HepG2 (cell line): ENCODE results near the gene TFRC. TPM values are rescaled to one million over a fixed set of nuclear protein-coding genes. Genes with fewer than 3 reads are reported as not detected.

Experiments used
- ELF3 ChIP-seq: IDR thresholded peaks from 2 replicates; pipeline ENCODE4 v1.6.1; 2016; ENCODE audit warnings: missing genetic modification reagents, missing compliant biosample characterization
- FOXA1 ChIP-seq, 2 experiments: fragments of 450-650 bp in 1 of 2; sonication (generic) in 1 of 2; formaldehyde crosslinking in 1 of 2; IDR thresholded peaks; 2 replicates each; pipeline versions ENCODE4 v1.4.0 to v1.6.1; 2016 to 2020; ENCODE audit warnings: missing genetic modification reagents in 1 of 2
- PHF5A ChIP-seq: IDR thresholded peaks from one replicate; pipeline ENCODE4 v1.6.1; 2018; ENCODE audit warnings: low read depth, missing genetic modification reagents; ENCODE audit not compliant: unreplicated experiment
- ZZZ3 ChIP-seq: sonication (generic); formaldehyde crosslinking; IDR thresholded peaks from 2 replicates; pipeline ENCODE4 v1.4.0; 2020; ENCODE audit warnings: missing genetic modification reagents, mild to moderate bottlenecking, borderline replicate concordance
- polyA plus RNA-seq, 8 experiments: library from polyadenylated mRNA; depleted of rRNA in 3 of 8; stranded (reverse) in 7 of 8; unstranded in 1 of 8; fragments of >200 nt; fragmentation: Illumina TruSeq in 4 of 8; extraction: Trizol in 4 of 8; gene quantifications; 2 replicates each; pipeline versions ENCODE4 v1.2.1 to v1.2.3, GENCODE V29; 2011 to 2016; ENCODE audit warnings: low read depth in 4 of 8, missing spikeins in 1 of 8, mixed read lengths in 1 of 8; ENCODE audit not compliant: insufficient read depth in 1 of 8
- total RNA-seq, 5 experiments: library from RNA; depleted of rRNA; stranded (reverse); fragments of >200 nt; fragmentation: Illumina TruSeq; extraction: Trizol; gene quantifications; 2 replicates each; pipeline ENCODE4 v1.2.3, GENCODE V29; 2016; ENCODE audit warnings: low read depth in 1 of 5
- TF ChIP-seq, protein P1 (sequence below): sonication (generic); formaldehyde crosslinking; IDR thresholded peaks from 2 replicates; pipeline ENCODE4 v1.5.0; 2020; ENCODE audit warnings: mild to moderate bottlenecking, missing genetic modification reagents
- TF ChIP-seq, protein P2 (sequence below): IDR thresholded peaks from 2 replicates; pipeline ENCODE4 v1.6.1; 2016
- TF ChIP-seq, protein P3 (sequence below), 2 experiments: sonication (generic) in 1 of 2; formaldehyde crosslinking in 1 of 2; IDR thresholded peaks; 2 replicates each; pipeline versions ENCODE4 v1.4.0 to v1.6.1; 2016 to 2020; ENCODE audit warnings: borderline replicate concordance in 1 of 2, low read depth in 1 of 2, mild to moderate bottlenecking in 1 of 2, missing genetic modification reagents in 1 of 2
- TF ChIP-seq, protein P4 (sequence below): sonication (generic); formaldehyde crosslinking; IDR thresholded peaks from 2 replicates; pipeline ENCODE4 v1.5.0; 2020; ENCODE audit warnings: mild to moderate bottlenecking, missing genetic modification reagents, borderline replicate concordance
- TF ChIP-seq, protein P5 (sequence below): sonication (generic); formaldehyde crosslinking; IDR thresholded peaks from 2 replicates; pipeline ENCODE4 v1.5.1; 2020; ENCODE audit warnings: mild to moderate bottlenecking, missing genetic modification reagents, borderline replicate concordance

TFRC gene
- total and polyA plus RNA-seq, 2 of the 13 experiments (the other 11 are each of a cell fraction or from before 2014, with no cell fraction given) = 188 to 274 TPM

DNA sequence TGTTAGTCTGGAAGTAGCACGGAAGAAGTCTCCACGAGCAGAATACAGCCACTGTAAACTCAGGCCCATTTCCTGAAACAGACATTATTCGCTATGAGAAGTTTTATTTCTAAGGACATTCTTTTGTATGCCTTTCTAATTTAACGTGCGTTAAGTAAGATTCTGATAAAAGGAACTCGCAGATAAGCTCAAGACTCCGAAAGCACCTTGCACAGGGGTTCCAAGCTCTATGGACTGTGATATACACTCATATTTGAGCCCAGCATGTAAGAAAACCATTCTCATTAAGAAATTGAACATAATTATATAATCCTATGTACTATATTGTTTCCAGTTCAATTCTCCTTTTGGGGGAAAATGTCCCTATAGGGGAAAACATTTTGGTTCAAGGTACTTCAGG lies 28.4 kb downstream of the TFRC start (continued):
- TF ChIP-seq, protein P1, sequence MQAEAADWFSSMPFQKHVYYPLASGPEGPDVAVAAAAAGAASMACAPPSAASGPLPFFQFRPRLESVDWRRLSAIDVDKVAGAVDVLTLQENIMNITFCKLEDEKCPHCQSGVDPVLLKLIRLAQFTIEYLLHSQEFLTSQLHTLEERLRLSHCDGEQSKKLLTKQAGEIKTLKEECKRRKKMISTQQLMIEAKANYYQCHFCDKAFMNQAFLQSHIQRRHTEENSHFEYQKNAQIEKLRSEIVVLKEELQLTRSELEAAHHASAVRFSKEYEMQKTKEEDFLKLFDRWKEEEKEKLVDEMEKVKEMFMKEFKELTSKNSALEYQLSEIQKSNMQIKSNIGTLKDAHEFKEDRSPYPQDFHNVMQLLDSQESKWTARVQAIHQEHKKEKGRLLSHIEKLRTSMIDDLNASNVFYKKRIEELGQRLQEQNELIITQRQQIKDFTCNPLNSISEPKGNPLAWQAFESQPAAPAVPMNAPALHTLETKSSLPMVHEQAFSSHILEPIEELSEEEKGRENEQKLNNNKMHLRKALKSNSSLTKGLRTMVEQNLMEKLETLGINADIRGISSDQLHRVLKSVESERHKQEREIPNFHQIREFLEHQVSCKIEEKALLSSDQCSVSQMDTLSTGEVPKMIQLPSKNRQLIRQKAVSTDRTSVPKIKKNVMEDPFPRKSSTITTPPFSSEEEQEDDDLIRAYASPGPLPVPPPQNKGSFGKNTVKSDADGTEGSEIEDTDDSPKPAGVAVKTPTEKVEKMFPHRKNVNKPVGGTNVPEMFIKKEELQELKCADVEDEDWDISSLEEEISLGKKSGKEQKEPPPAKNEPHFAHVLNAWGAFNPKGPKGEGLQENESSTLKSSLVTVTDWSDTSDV (CRISPR knock-in tag) = no peak
- no peak for TF ChIP-seq ELF3 (CRISPR knock-in tag)
- no peak for TF ChIP-seq ZZZ3
- TF ChIP-seq, protein P2, sequence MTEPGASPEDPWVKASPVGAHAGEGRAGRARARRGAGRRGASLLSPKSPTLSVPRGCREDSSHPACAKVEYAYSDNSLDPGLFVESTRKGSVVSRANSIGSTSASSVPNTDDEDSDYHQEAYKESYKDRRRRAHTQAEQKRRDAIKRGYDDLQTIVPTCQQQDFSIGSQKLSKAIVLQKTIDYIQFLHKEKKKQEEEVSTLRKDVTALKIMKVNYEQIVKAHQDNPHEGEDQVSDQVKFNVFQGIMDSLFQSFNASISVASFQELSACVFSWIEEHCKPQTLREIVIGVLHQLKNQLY = no peak
- TF ChIP-seq, protein P3, sequence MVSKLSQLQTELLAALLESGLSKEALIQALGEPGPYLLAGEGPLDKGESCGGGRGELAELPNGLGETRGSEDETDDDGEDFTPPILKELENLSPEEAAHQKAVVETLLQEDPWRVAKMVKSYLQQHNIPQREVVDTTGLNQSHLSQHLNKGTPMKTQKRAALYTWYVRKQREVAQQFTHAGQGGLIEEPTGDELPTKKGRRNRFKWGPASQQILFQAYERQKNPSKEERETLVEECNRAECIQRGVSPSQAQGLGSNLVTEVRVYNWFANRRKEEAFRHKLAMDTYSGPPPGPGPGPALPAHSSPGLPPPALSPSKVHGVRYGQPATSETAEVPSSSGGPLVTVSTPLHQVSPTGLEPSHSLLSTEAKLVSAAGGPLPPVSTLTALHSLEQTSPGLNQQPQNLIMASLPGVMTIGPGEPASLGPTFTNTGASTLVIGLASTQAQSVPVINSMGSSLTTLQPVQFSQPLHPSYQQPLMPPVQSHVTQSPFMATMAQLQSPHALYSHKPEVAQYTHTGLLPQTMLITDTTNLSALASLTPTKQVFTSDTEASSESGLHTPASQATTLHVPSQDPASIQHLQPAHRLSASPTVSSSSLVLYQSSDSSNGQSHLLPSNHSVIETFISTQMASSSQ (IDR thresholded peaks at IDR 0.05; ENCODE audit: low read depth) = no peak
- TF ChIP-seq, protein P3 (CRISPR knock-in tag; IDR thresholded peaks at IDR 0.05; ENCODE audit: borderline replicate concordance) = no peak
- TF ChIP-seq, protein P4, sequence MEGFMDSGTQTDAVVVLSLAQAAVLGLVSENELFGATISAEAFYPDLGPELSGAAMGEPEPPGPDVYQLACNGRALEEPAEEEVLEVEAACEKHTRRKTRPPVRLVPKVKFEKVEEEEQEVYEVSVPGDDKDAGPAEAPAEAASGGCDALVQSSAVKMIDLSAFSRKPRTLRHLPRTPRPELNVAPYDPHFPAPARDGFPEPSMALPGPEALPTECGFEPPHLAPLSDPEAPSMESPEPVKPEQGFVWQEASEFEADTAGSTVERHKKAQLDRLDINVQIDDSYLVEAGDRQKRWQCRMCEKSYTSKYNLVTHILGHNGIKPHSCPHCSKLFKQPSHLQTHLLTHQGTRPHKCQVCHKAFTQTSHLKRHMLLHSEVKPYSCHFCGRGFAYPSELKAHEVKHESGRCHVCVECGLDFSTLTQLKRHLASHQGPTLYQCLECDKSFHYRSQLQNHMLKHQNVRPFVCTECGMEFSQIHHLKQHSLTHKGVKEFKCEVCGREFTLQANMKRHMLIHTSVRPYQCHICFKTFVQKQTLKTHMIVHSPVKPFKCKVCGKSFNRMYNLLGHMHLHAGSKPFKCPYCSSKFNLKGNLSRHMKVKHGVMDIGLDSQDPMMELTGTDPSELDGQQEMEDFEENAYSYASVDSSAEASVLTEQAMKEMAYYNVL (CRISPR knock-in tag) = no peak
- TF ChIP-seq, protein P5, sequence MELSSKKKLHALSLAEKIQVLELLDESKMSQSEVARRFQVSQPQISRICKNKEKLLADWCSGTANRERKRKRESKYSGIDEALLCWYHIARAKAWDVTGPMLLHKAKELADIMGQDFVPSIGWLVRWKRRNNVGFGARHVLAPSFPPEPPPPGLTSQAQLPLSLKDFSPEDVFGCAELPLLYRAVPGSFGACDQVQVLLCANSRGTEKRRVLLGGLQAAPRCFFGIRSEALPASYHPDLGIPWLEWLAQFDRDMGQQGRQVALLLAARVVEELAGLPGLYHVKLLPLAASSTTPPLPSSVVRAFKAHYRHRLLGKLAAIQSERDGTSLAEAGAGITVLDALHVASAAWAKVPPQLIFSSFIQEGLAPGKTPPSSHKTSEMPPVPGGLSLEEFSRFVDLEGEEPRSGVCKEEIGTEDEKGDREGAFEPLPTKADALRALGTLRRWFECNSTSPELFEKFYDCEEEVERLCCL (CRISPR knock-in tag) = no peak
- no peak for TF ChIP-seq PHF5A (CRISPR knock-in tag)
- TF ChIP-seq FOXA1 (IDR thresholded peaks at IDR 0.05) = no peak
- TF ChIP-seq FOXA1 (CRISPR knock-in tag; IDR thresholded peaks at IDR 0.05) = no peak
